Karpas-422 (cell line): Measurements from ENCODE around the gene SLC16A7. TPM values are rescaled to one million over a fixed set of nuclear protein-coding genes. Genes with fewer than 3 reads are reported as not detected.
"Not testable (repeated sequence)": the region's sequence is repeated elsewhere in the genome, so short reads cannot be mapped to it uniquely, and the experiment has no call there.

Experiments
- DNase-seq: peaks from one replicate; pipeline ENCODE4 v3.0.0-alpha.2; 2015
- H2AFZ ChIP-seq: fragments of 200-600 bp; sonication (generic); 2 replicates; pipeline ENCODE4 v1.6.1; 2014; ENCODE audit warnings: antibody characterized with exemption, low read length, mixed read lengths
- H3K27ac ChIP-seq: fragments of 200-600 bp; sonication (generic); 2 replicates; pipeline ENCODE4 v1.5.1; 2014; ENCODE audit warnings: mild to moderate bottlenecking, low read length, moderate library complexity
- H3K27me3 ChIP-seq: fragments of 200-600 bp; sonication (generic); 2 replicates; pipeline ENCODE4 v1.6.1; 2014; ENCODE audit warnings: low read length, mixed read lengths
- H3K36me3 ChIP-seq: fragments of 200-600 bp; sonication (generic); 2 replicates; pipeline ENCODE4 v1.6.1; 2014; ENCODE audit warnings: low read length, mixed read lengths; ENCODE audit not compliant: insufficient read depth
- H3K4me1 ChIP-seq: fragments of 200-600 bp; sonication (generic); 2 replicates; pipeline ENCODE4 v1.6.1; 2014; ENCODE audit warnings: mild to moderate bottlenecking, low read length, mixed read lengths
- H3K4me2 ChIP-seq: fragments of 200-600 bp; sonication (generic); 2 replicates; pipeline ENCODE4 v1.6.1; 2014; ENCODE audit warnings: low read length, low read depth, mild to moderate bottlenecking; ENCODE audit not compliant: poor library complexity, severe bottlenecking
- H3K4me3 ChIP-seq: fragments of 200-600 bp; sonication (generic); 2 replicates; pipeline ENCODE4 v1.5.1; 2014; ENCODE audit warnings: mild to moderate bottlenecking, antibody characterized with exemption, low read length, mixed read lengths
- H3K79me2 ChIP-seq: fragments of 200-600 bp; sonication (generic); 2 replicates; pipeline ENCODE4 v1.6.1; 2014; ENCODE audit warnings: mild to moderate bottlenecking, low read length, mixed read lengths
- H3K9ac ChIP-seq: fragments of 200-600 bp; sonication (generic); 2 replicates; pipeline ENCODE4 v1.6.0; 2014; ENCODE audit warnings: low read length
- H3K9me2 ChIP-seq: fragments of 200-600 bp; sonication (generic), shearing (Covaris generic); replicated peaks from 2 replicates; pipeline ENCODE4 v1.6.0; 2014; ENCODE audit warnings: mild to moderate bottlenecking, low read length, moderate library complexity; ENCODE audit not compliant: insufficient read depth
- H3K9me3 ChIP-seq: fragments of 300-700, 200-600 bp; sonication (generic); 2 replicates; pipeline ENCODE4 v1.6.1; 2014; ENCODE audit warnings: low read length, mixed read lengths
- H4K20me1 ChIP-seq: fragments of 200-600 bp; sonication (generic); 2 replicates; pipeline ENCODE4 v1.6.1; 2014; ENCODE audit warnings: mild to moderate bottlenecking, antibody characterized with exemption, low read length, low read depth; ENCODE audit not compliant: insufficient read depth
- total RNA-seq: library from RNA; depleted of rRNA; stranded (reverse); fragments of >200 nt; shearing (Covaris generic); gene quantifications from 2 replicates; pipeline ENCODE4 v1.2.3, GENCODE V29; 2014; ENCODE audit warnings: low replicate concordance

SLC16A7 gene
- total RNA-seq, 1 experiment from 2014 or later: 63.6 TPM

- H3K4me1 ChIP-seq, H3K79me2 ChIP-seq, H3K27ac ChIP-seq, H4K20me1 ChIP-seq, H3K27me3 ChIP-seq, H3K9me3 ChIP-seq, DNase-seq, H2AFZ ChIP-seq, H3K9me2 ChIP-seq, H3K4me2 ChIP-seq, H3K4me3 ChIP-seq, H3K9ac ChIP-seq, H3K36me3 ChIP-seq: not testable (repeated sequence)
Observed at GRCh38 chr12:59751091-59751490, 155.3 kb downstream of the SLC16A7 start.

GRCh38 chr12:59761542-59761941 lies 165.7 kb downstream of the SLC16A7 start:
- Histone ChIP-seq H2AFZ (no peak overlapping the region), H3K9me3 (no peaks in the 10 kb centered on the region), H3K36me3 (no peaks in the 10 kb centered on the region), H3K9me2 (no peaks in the 10 kb centered on the region), H3K4me2 (no peak overlapping the region), H3K4me1 (no peaks in the 10 kb centered on the region), H3K79me2 (peaks cover 22% of the 10 kb centered on the region), H3K27ac (no peak overlapping the region), H3K4me3 (no peak overlapping the region), H3K9ac (no peak overlapping the region), H4K20me1 (no peaks in the 10 kb centered on the region), H3K27me3 (no peaks in the 10 kb centered on the region)
- DNase-seq: no peak

- no peaks in the 10 kb centered on the region for H3K9me2 ChIP-seq
- DNase-seq: no peak
- 0 out of 2 replicates have a peak, but pooled peaks cover 2% of the 10 kb centered on the region for H3K36me3 ChIP-seq
- H3K9me3 ChIP-seq: no peaks in the 10 kb centered on the region
- no peaks in the 10 kb centered on the region for H4K20me1 ChIP-seq
- H3K79me2 ChIP-seq: peaks cover 22% of the 10 kb centered on the region
- H2AFZ ChIP-seq: no peak overlapping the region
- H3K27ac ChIP-seq: no peak overlapping the region
- H3K27me3 ChIP-seq: no peaks in the 10 kb centered on the region
- no peak overlapping the region for H3K9ac ChIP-seq
- H3K4me2 ChIP-seq: no peak overlapping the region
- H3K4me1 ChIP-seq: no peaks in the 10 kb centered on the region
- no peak overlapping the region for H3K4me3 ChIP-seq
Observed at GRCh38 chr12:59763835-59764234, 168.0 kb downstream of the SLC16A7 start.

- Histone ChIP-seq H3K79me2 (peaks cover 14% of the 10 kb centered on the region), H3K9ac (no peak overlapping the region), H3K4me2 (no peak overlapping the region), H4K20me1 (no peaks in the 10 kb centered on the region), H3K36me3 (0 out of 2 replicates have a peak, but pooled peaks cover 2% of the 10 kb centered on the region), H3K27ac (no peak overlapping the region), H2AFZ (no peak overlapping the region), H3K27me3 (no peaks in the 10 kb centered on the region), H3K4me3 (no peak overlapping the region), H3K9me2 (no peaks in the 10 kb centered on the region), H3K9me3 (no peaks in the 10 kb centered on the region), H3K4me1 (no peaks in the 10 kb centered on the region)
- DNase-seq: no peak
Observed at GRCh38 chr12:59768031-59768430, 172.2 kb downstream of the SLC16A7 start.

- H4K20me1 ChIP-seq: no peaks in the 10 kb centered on the region
- H3K4me3 ChIP-seq: no peak overlapping the region
- H3K9me2 ChIP-seq: no peaks in the 10 kb centered on the region
- H2AFZ ChIP-seq: no peak overlapping the region
- H3K9ac ChIP-seq: no peak overlapping the region
- H3K27me3 ChIP-seq: no peaks in the 10 kb centered on the region
- peaks cover 8% of the 10 kb centered on the region for H3K79me2 ChIP-seq
- DNase-seq: no peak
- H3K9me3 ChIP-seq: no peaks in the 10 kb centered on the region
- H3K4me1 ChIP-seq: no peaks in the 10 kb centered on the region
- H3K36me3 ChIP-seq: peaks cover 9% of the 10 kb centered on the region; the same call in 1 of the 2 replicates
- no peak overlapping the region for H3K4me2 ChIP-seq
- no peak overlapping the region for H3K27ac ChIP-seq
Observed at GRCh38 chr12:59780605-59781135, 184.8 kb downstream of the SLC16A7 start.

GRCh38 chr12:59787610-59788009 lies 191.8 kb downstream of the SLC16A7 start:
- H3K4me1 ChIP-seq: no peaks in the 10 kb centered on the region

GRCh38 chr12:59792647-59793046 lies 196.8 kb downstream of the SLC16A7 start:
- Histone ChIP-seq H3K36me3 (peaks cover 3% of the 10 kb centered on the region; the same call in 1 of the 2 replicates), H2AFZ (no peak overlapping the region), H3K4me2 (no peak overlapping the region), H3K4me3 (no peak overlapping the region), H3K9me3 (peaks cover 2% of the 10 kb centered on the region; the same call in 1 of the 2 replicates), H3K9ac (no peak overlapping the region), H3K27me3 (no peaks in the 10 kb centered on the region), H3K4me1 (no peaks in the 10 kb centered on the region), H3K9me2 (no peaks in the 10 kb centered on the region), H4K20me1 (no peaks in the 10 kb centered on the region), H3K27ac (no peak overlapping the region), H3K79me2 (no peaks in the 10 kb centered on the region)
- DNase-seq: no peak

More at GRCh38 chr12:59787610-59788009, 191.8 kb downstream of the SLC16A7 start:
- Histone ChIP-seq H3K27ac (no peak overlapping the region), H3K4me3 (no peak overlapping the region), H3K4me2 (no peak overlapping the region), H3K36me3 (no peaks in the 10 kb centered on the region), H3K9me2 (no peaks in the 10 kb centered on the region), H3K27me3 (no peaks in the 10 kb centered on the region), H3K79me2 (no peaks in the 10 kb centered on the region), H3K9me3 (no peaks in the 10 kb centered on the region; the same call in 1 of the 2 replicates), H3K9ac (no peak overlapping the region), H4K20me1 (no peaks in the 10 kb centered on the region), H2AFZ (no peak overlapping the region)
- no peak for DNase-seq

- Histone ChIP-seq H3K9me3 (no peaks in the 10 kb centered on the region), H3K79me2 (no peaks in the 10 kb centered on the region), H3K9me2 (no peaks in the 10 kb centered on the region), H4K20me1 (no peaks in the 10 kb centered on the region), H3K4me1 (peaks cover 9% of the 10 kb centered on the region), H3K9ac (no peak overlapping the region), H3K27me3 (no peaks in the 10 kb centered on the region), H2AFZ (no peak overlapping the region), H3K4me2 (no peak overlapping the region), H3K4me3 (no peak overlapping the region), H3K36me3 (no peaks in the 10 kb centered on the region), H3K27ac (no peak overlapping the region)
- DNase-seq: no peak
Observed at GRCh38 chr12:59803735-59804134, 207.9 kb downstream of the SLC16A7 start.
